H9 (cell line): ENCODE results near the gene AKR1E2. TPM values are rescaled to one million over a fixed set of nuclear protein-coding genes. Genes with fewer than 3 reads are reported as not detected.

ENCODE experiments used
- DNase-seq: peaks from one replicate; pipeline ENCODE4 v3.0.0-alpha.2; 2017
- H2AFZ ChIP-seq: one replicate; pipeline ENCODE4 v1.6.1; 2013; ENCODE audit warnings: mild to moderate bottlenecking, low read length, control low read depth, moderate library complexity
- H2AK5ac ChIP-seq: 2 replicates; pipeline ENCODE4 v1.6.1; 2013; ENCODE audit warnings: low read length, control low read depth, mixed read lengths; ENCODE audit not compliant: insufficient read length
- H2BK120ac ChIP-seq: one replicate; pipeline ENCODE4 v1.6.1; 2013; ENCODE audit warnings: low read depth, mild to moderate bottlenecking, low read length, control low read depth, inconsistent platforms; ENCODE audit not compliant: poor library complexity, severe bottlenecking
- H2BK12ac ChIP-seq: 2 replicates; pipeline ENCODE4 v1.6.1; 2013; ENCODE audit warnings: low read length, control low read depth, mixed read lengths, low read depth; ENCODE audit not compliant: insufficient read length
- H2BK15ac ChIP-seq: 2 replicates; pipeline ENCODE4 v1.6.1; 2013; ENCODE audit warnings: low read depth, low read length, control low read depth
- H2BK20ac ChIP-seq: one replicate; pipeline ENCODE4 v1.6.1; 2013; ENCODE audit warnings: low read depth, mild to moderate bottlenecking, low read length, control low read depth, inconsistent platforms; ENCODE audit not compliant: poor library complexity, severe bottlenecking
- H2BK5ac ChIP-seq: 2 replicates; pipeline ENCODE4 v1.6.1; 2013; ENCODE audit warnings: low read length, control low read depth, mixed read lengths; ENCODE audit not compliant: insufficient read length
- H3K14ac ChIP-seq: 2 replicates; pipeline ENCODE4 v1.6.1; 2013; ENCODE audit warnings: low read length, control low read depth; ENCODE audit not compliant: insufficient read depth
- H3K18ac ChIP-seq: 2 replicates; pipeline ENCODE4 v1.6.1; 2013; ENCODE audit warnings: low read depth, mild to moderate bottlenecking, mixed read lengths, low read length, control low read depth; ENCODE audit not compliant: insufficient read length
- H3K23ac ChIP-seq: 2 replicates; pipeline ENCODE4 v1.6.1; 2013; ENCODE audit warnings: low read length, control low read depth, mixed read lengths, low read depth; ENCODE audit not compliant: insufficient read length
- H3K23me2 ChIP-seq: 2 replicates; pipeline ENCODE4 v1.6.1; 2013; ENCODE audit warnings: low read depth, mild to moderate bottlenecking, mixed read lengths, low read length, control low read depth; ENCODE audit not compliant: insufficient read length, poor library complexity, severe bottlenecking
- H3K27ac ChIP-seq: 2 replicates; pipeline ENCODE4 v1.5.1; 2013; ENCODE audit warnings: low read length, control low read depth, mixed read lengths, low read depth; ENCODE audit not compliant: insufficient read length
- H3K27me3 ChIP-seq: 2 replicates; pipeline ENCODE4 v1.6.1; 2013; ENCODE audit warnings: low read length, control low read depth, inconsistent platforms; ENCODE audit not compliant: insufficient read depth
- H3K4ac ChIP-seq: 2 replicates; pipeline ENCODE4 v1.6.1; 2013; ENCODE audit warnings: low read depth, mild to moderate bottlenecking, control low read depth, inconsistent platforms, low read length, moderate library complexity
- H3K4me1 ChIP-seq: 2 replicates; pipeline ENCODE4 v1.6.1; 2013; ENCODE audit warnings: low read length, control low read depth, inconsistent platforms; ENCODE audit not compliant: insufficient read depth
- H3K4me2 ChIP-seq: 2 replicates; pipeline ENCODE4 v1.6.1; 2013; ENCODE audit warnings: low read length, control low read depth, mixed read lengths; ENCODE audit not compliant: insufficient read length, insufficient read depth
- H3K56ac ChIP-seq: 2 replicates; pipeline ENCODE4 v1.6.1; 2013; ENCODE audit warnings: low read depth, mild to moderate bottlenecking, mixed read lengths, low read length, control low read depth; ENCODE audit not compliant: insufficient read length
- H3K79me1 ChIP-seq: 2 replicates; pipeline ENCODE4 v1.6.1; 2013; ENCODE audit warnings: low read depth, mild to moderate bottlenecking, moderate library complexity, low read length, control low read depth, inconsistent platforms; ENCODE audit not compliant: insufficient read depth, poor library complexity, severe bottlenecking
- H3K79me2 ChIP-seq: 2 replicates; pipeline ENCODE4 v1.6.1; 2013; ENCODE audit warnings: low read length, control low read depth, inconsistent platforms; ENCODE audit not compliant: insufficient read depth
- H3K9ac ChIP-seq: 2 replicates; pipeline ENCODE4 v1.6.1; 2013; ENCODE audit warnings: low read length, control low read depth, mixed read lengths; ENCODE audit not compliant: insufficient read length; ENCODE audit errors: extremely low read depth
- H3K9me3 ChIP-seq: one replicate; pipeline ENCODE4 v1.6.1; 2013; ENCODE audit warnings: low read depth, low read length, inconsistent platforms; ENCODE audit not compliant: control insufficient read depth
- H3T11ph ChIP-seq: one replicate; pipeline ENCODE4 v1.6.1; 2013; ENCODE audit warnings: mild to moderate bottlenecking, low read length, control low read depth, inconsistent platforms
- H4K20me1 ChIP-seq: one replicate; pipeline ENCODE4 v1.6.1; 2013; ENCODE audit not compliant: control insufficient read depth, insufficient read length, insufficient read depth
- H4K5ac ChIP-seq: 2 replicates; pipeline ENCODE4 v1.6.1; 2013; ENCODE audit warnings: low read depth, mild to moderate bottlenecking, mixed read lengths, low read length, control low read depth; ENCODE audit not compliant: insufficient read length
- H4K8ac ChIP-seq: replicated peaks from 2 replicates; pipeline ENCODE4 v1.6.1; 2013; ENCODE audit warnings: low read length, control low read depth, mixed read lengths, low read depth; ENCODE audit not compliant: insufficient read length
- H4K91ac ChIP-seq: 2 replicates; pipeline ENCODE4 v1.6.1; 2013; ENCODE audit warnings: low read depth, mild to moderate bottlenecking, moderate library complexity, mixed read lengths, low read length, control low read depth; ENCODE audit not compliant: insufficient read length
- H3K27ac Mint-ChIP-seq, 3 experiments: 2 replicates in 2 of 3; 3 replicates in 1 of 3; pipeline ENCODE4 v1.8.0; 2020 to 2021; ENCODE audit warnings: mixed read lengths in 3 of 3, mild to moderate bottlenecking in 1 of 3, moderate library complexity in 1 of 3
- H3K27me3 Mint-ChIP-seq: 2 replicates; pipeline ENCODE4 v1.8.0; 2021; ENCODE audit warnings: low read depth, mild to moderate bottlenecking, moderate library complexity, mixed read lengths
- H3K36me3 Mint-ChIP-seq, 3 experiments: 2 replicates in 2 of 3; 3 replicates in 1 of 3; pipeline ENCODE4 v1.8.0; 2020 to 2021; ENCODE audit warnings: low read depth in 3 of 3, mixed read lengths in 3 of 3; ENCODE audit not compliant: insufficient read depth in 1 of 3
- H3K4me1 Mint-ChIP-seq, 2 experiments: 2 replicates each; pipeline ENCODE4 v1.8.0; 2020; ENCODE audit warnings: mixed read lengths in 2 of 2
- H3K4me3 Mint-ChIP-seq, 2 experiments: 2 replicates in 1 of 2; 3 replicates in 1 of 2; pipeline ENCODE4 v1.8.0; 2020 to 2021; ENCODE audit warnings: mild to moderate bottlenecking in 2 of 2, mixed read lengths in 2 of 2, moderate library complexity in 1 of 2
- H3K9me3 Mint-ChIP-seq, 2 experiments: 2 replicates in 1 of 2; 3 replicates in 1 of 2; pipeline ENCODE4 v1.8.0; 2020; ENCODE audit warnings: mild to moderate bottlenecking in 2 of 2, mixed read lengths in 2 of 2, moderate library complexity in 1 of 2
- WGBS: extraction: QIAGEN DNeasy Blood & Tissue Kit; methylation state at CpG from one replicate; pipeline ENCODE4 v1.1.7; 2013; ENCODE audit warnings: missing lambda C conversion rate, low lambda C conversion rate, mixed read lengths; ENCODE audit not compliant: insufficient read length; ENCODE audit errors: extremely low coverage; 5-methylcytosine and 5-hydroxymethylcytosine counted together
- total RNA-seq: library from RNA; stranded (reverse); gene quantifications from 2 replicates; pipeline ENCODE4 v1.2.1, GENCODE V29; 2021
- TF ChIP-seq, protein P1 (sequence below): fragments of 200-600 bp; sonication (generic); conservative IDR thresholded peaks from 3 replicates; pipeline ENCODE4 v1.8.0; 2021; ENCODE audit warnings: antibody characterized with exemption, mild to moderate bottlenecking

The AKR1E2 gene
- total RNA-seq, 1 experiment from 2014 or later = 2.2 TPM

DNA sequence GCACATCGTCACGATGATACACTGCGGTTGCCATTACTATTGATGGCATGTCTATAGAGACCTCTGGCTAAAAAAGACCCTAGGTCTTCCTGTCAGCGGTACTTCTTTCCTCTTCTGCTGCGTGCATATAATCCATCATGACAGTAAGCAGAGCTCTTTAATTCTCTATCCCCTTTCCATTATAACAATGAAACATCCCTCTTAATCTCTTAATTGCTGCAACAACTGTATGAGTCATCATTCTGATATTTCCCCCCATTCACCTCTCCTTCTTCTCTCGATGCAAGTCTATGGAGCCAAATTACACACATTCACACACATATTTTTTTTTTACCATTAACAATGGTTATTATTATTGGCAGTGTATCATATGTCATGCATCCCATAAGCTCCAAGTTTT lies 45.2 kb upstream of the AKR1E2 start:
- no peak overlapping the region for H3K23ac ChIP-seq
- H2BK12ac ChIP-seq = no peak overlapping the region
- no peak overlapping the region for H3T11ph ChIP-seq
- no peak overlapping the region for H3K56ac ChIP-seq
- H3K23me2 ChIP-seq = no peaks in the 10 kb centered on the region
- TF ChIP-seq, protein P1, sequence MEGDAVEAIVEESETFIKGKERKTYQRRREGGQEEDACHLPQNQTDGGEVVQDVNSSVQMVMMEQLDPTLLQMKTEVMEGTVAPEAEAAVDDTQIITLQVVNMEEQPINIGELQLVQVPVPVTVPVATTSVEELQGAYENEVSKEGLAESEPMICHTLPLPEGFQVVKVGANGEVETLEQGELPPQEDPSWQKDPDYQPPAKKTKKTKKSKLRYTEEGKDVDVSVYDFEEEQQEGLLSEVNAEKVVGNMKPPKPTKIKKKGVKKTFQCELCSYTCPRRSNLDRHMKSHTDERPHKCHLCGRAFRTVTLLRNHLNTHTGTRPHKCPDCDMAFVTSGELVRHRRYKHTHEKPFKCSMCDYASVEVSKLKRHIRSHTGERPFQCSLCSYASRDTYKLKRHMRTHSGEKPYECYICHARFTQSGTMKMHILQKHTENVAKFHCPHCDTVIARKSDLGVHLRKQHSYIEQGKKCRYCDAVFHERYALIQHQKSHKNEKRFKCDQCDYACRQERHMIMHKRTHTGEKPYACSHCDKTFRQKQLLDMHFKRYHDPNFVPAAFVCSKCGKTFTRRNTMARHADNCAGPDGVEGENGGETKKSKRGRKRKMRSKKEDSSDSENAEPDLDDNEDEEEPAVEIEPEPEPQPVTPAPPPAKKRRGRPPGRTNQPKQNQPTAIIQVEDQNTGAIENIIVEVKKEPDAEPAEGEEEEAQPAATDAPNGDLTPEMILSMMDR = no peak
- H3K4me3 Mint-ChIP-seq = no peak overlapping the region
- H4K91ac ChIP-seq = no peak overlapping the region
- no peaks in the 10 kb centered on the region for H3K4me1 ChIP-seq
- no CpG with 5 or more reads among the region's 6 CpGs for WGBS
- no peak overlapping the region for H2BK5ac ChIP-seq
- H3K27ac Mint-ChIP-seq = no peak overlapping the region
- H3K79me1 ChIP-seq = no peaks in the 10 kb centered on the region
- H2AFZ ChIP-seq = no peak overlapping the region
- H4K20me1 ChIP-seq = no peaks in the 10 kb centered on the region
- no peaks in the 10 kb centered on the region; the same call in 1 of the 2 replicates for H3K27me3 ChIP-seq
- H2BK15ac ChIP-seq = no peak overlapping the region
- no peak overlapping the region for H2BK20ac ChIP-seq
- H3K79me2 ChIP-seq = no peaks in the 10 kb centered on the region
- no peak overlapping the region for H3K4me2 ChIP-seq
- no peak overlapping the region for H2BK120ac ChIP-seq
- no peaks in the 10 kb centered on the region for H3K4me1 Mint-ChIP-seq
- no peak overlapping the region for H4K8ac ChIP-seq
- no peak overlapping the region for H3K14ac ChIP-seq
- no peaks in the 10 kb centered on the region for H3K9me3 Mint-ChIP-seq
- DNase-seq = no peak
- no peak overlapping the region for H3K4ac ChIP-seq
- H3K27me3 Mint-ChIP-seq = no peaks in the 10 kb centered on the region
- no peaks in the 10 kb centered on the region for H3K9me3 ChIP-seq
- no peak overlapping the region for H3K18ac ChIP-seq
- H3K9ac ChIP-seq = no peak overlapping the region
- H3K27ac ChIP-seq = no peak overlapping the region
- H4K5ac ChIP-seq = no peak overlapping the region
- H3K36me3 Mint-ChIP-seq = no peaks in the 10 kb centered on the region
- H2AK5ac ChIP-seq = no peak overlapping the region
